Measurements from ENCODE around the gene GPALPP1.
"Not testable (repeated sequence)": the region's sequence is repeated elsewhere in the genome, so short reads cannot be mapped to it uniquely, and the experiment has no call there.

Gene GPALPP1

DNA sequence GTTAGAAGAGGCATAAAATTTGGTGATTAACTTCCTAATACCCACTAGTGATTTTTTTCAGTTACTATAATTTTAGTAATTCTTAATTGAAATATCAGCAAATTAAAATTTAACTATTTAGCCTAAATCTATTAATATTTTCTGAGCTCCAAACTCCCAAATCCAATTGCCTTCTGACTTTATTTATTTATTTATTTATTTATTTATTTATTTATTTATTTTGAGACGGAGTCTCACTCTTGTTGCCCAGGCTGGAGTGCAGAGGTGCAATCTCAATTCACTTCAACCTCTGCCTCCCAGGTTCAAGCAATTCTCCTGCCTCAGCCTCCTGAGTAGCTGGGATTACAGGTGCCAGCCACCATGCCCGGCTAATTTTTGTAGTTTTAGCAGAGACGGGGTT is 74.6 kb downstream of the GPALPP1 start:
- not testable (repeated sequence) for DNase-seq (ENCODE audit: low spot score)

DNA sequence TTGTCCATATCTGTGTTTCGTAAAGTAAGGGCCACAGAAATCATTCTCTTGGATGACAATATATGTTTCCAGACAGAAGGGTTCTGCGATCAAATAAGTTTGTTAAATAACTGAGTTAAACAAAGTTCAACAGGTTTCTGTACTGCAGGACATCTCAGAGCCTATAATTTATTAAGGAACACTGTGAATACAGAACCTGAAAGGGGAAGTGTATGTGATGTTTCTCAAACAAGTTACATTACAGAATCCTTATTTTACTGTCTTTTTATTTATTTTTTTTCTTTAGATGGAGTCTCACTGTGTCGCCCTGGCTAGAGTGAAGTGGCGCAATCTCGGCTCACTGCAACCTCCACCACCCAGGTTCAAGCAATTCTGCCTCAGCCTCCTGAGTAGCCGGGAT is 75.6 kb downstream of the GPALPP1 start:
- no peak for DNase-seq (ENCODE audit: low spot score)

DNA sequence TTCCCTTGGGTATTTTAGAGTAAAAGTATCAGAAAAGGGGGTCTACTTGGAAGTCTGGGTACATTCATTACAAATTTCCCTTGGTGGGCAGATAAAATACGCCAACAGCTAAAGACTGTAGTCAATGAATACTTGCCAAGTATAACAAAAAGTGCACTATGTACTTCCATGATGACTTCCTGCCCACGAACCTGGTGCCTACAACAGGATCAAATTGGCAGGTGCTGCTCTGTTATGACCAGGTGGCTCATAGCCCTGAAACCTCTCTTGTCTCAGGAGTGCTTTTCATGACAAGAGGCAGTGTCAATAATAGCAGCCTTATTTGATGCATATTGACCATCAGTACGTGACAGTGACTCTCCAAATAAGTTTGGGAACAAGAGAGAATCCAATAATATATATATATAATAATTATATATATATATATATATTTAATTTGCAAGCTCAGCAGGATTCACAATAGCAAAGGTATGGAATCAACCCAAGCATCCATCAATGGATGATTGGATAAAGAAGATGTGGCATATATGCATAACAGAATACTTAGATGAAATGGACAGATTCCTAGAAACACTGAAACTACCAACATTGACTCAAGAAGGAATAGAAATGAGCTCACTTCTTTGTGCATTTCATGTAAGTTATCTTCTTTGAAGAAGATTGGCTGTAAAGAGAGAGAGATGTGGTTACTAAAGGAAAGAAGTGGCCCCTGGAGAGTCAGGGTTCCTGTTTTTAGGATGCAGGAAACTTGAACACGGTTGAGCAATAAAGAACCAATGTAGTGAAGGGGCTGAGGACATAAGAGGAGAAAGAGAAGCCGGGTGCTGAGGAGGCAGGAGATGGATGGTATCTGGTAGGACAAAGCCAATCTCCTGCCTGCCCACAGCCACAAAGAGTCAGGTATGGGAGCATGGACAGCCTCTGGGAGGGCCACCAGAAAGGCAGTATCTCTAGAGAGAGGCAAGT is 79.0 kb downstream of the GPALPP1 start:
- no peak for DNase-seq (ENCODE audit: low spot score)

DNA sequence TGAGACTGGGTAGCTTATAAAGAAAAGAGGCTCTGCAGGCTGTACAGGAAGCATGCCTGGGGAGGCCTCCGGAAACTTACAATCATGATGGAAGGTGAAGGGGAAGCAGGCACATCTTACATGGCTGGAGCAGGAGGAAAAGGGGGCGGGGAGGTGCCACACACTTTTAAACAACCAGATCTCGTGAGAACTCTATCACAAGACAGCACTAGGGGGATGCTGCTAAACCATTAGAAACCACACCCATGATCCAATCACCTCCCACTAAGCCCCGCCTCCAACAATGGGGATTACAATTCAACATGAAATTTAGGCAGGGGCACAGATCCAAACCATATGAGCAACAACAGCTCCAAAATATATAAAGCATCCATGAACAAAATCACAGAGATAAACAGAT is 84.5 kb downstream of the GPALPP1 start:
- DNase-seq (ENCODE audit: low spot score), result no peak

DNA sequence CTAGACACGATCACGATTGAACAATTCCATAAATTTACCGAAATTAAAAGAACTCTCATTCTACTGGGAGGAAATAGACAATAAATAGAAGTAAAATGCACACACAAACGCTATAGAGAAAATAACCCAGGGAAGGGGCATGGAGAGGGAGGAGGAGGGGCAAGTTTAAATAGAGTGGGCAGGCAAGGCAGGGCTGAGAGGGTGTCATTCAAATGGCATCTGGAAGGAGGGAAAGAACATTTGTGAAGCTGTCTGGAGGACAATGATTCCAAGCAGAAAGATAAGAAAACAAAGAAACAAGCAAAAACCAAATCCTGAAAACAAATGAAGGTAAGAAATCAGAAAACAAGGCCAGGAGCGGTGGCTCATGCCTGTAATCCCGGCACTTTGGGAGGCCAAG is 85.4 kb downstream of the GPALPP1 start:
- DNase-seq (ENCODE audit: low spot score), result no peak

GRCh38 chr13:45078003-45078402 is 88.7 kb downstream of the GPALPP1 start:
- DNase-seq (ENCODE audit: low spot score), result no peak
